A204.1 (cell line): ENCODE results near the gene MGST2.
"Not testable (repeated sequence)": the region's sequence is repeated elsewhere in the genome, so short reads cannot be mapped to it uniquely, and the experiment has no call there.

Experiments
- FAIRE-seq: peaks from 2 replicates; lab custom pipeline; 2012; peaks lifted over from hg19 to GRCh38; lab: Jason Lieb, UNC

Gene MGST2

GRCh38 chr4:139672732-139673131 lies 7.1 kb downstream of the MGST2 start:
- FAIRE-seq, result no peak

GRCh38 chr4:139674875-139675550 lies 9.4 kb downstream of the MGST2 start:
- FAIRE-seq, result no peak

GRCh38 chr4:139675651-139676050 lies 10.0 kb downstream of the MGST2 start:
- no peak for FAIRE-seq

- FAIRE-seq, result no peak
Measured at GRCh38 chr4:139676365-139676764, 10.7 kb downstream of the MGST2 start.

- FAIRE-seq, result no peak
Measured at GRCh38 chr4:139676913-139677585, 11.4 kb downstream of the MGST2 start.

- FAIRE-seq, result no peak
Measured at GRCh38 chr4:139682309-139682708, 16.7 kb downstream of the MGST2 start.

GRCh38 chr4:139682741-139683151 lies 17.1 kb downstream of the MGST2 start:
- FAIRE-seq, result no peak

- no peak for FAIRE-seq
Measured at GRCh38 chr4:139684351-139684750, 18.7 kb downstream of the MGST2 start.

GRCh38 chr4:139685180-139685579 lies 19.6 kb downstream of the MGST2 start:
- FAIRE-seq, result no peak

- FAIRE-seq, result no peak
Measured at GRCh38 chr4:139686130-139686529, 20.5 kb downstream of the MGST2 start.

- no peak for FAIRE-seq
Measured at GRCh38 chr4:139686988-139687387, 21.4 kb downstream of the MGST2 start.

GRCh38 chr4:139689093-139689722 lies 23.6 kb downstream of the MGST2 start:
- no peak for FAIRE-seq

GRCh38 chr4:139690419-139690818 lies 24.8 kb downstream of the MGST2 start:
- FAIRE-seq, result no peak

GRCh38 chr4:139692309-139693012 lies 26.8 kb downstream of the MGST2 start:
- FAIRE-seq, result no peak

- no peak for FAIRE-seq
Measured at GRCh38 chr4:139694522-139695107, 29.0 kb downstream of the MGST2 start.

- no peak for FAIRE-seq
Measured at GRCh38 chr4:139696491-139696890, 30.9 kb downstream of the MGST2 start.

- FAIRE-seq, result not testable (repeated sequence)
Measured at GRCh38 chr4:139698167-139698925, 32.7 kb downstream of the MGST2 start.

- no peak for FAIRE-seq
Measured at GRCh38 chr4:139700568-139700967, 34.9 kb downstream of the MGST2 start.

- FAIRE-seq, result no peak
Measured at GRCh38 chr4:139704915-139705485, 39.4 kb downstream of the MGST2 start.

GRCh38 chr4:139709660-139710059 lies 44.0 kb downstream of the MGST2 start:
- no peak for FAIRE-seq

GRCh38 chr4:139710073-139710472 lies 44.5 kb downstream of the MGST2 start:
- FAIRE-seq, result no peak
